SH-SY5Y (cell line): ENCODE results near the gene OXLD1.

ENCODE experiments used
- GATA2 ChIP-seq: IDR thresholded peaks from 2 replicates; pipeline ENCODE4 v1.6.1; 2011; ENCODE audit warnings: mild to moderate bottlenecking, low read depth, low read length
- GATA3 ChIP-seq: IDR thresholded peaks from 2 replicates; pipeline ENCODE4 v1.6.1; 2011; ENCODE audit warnings: low read depth, mild to moderate bottlenecking, low read length, moderate library complexity

The OXLD1 gene

DNA sequence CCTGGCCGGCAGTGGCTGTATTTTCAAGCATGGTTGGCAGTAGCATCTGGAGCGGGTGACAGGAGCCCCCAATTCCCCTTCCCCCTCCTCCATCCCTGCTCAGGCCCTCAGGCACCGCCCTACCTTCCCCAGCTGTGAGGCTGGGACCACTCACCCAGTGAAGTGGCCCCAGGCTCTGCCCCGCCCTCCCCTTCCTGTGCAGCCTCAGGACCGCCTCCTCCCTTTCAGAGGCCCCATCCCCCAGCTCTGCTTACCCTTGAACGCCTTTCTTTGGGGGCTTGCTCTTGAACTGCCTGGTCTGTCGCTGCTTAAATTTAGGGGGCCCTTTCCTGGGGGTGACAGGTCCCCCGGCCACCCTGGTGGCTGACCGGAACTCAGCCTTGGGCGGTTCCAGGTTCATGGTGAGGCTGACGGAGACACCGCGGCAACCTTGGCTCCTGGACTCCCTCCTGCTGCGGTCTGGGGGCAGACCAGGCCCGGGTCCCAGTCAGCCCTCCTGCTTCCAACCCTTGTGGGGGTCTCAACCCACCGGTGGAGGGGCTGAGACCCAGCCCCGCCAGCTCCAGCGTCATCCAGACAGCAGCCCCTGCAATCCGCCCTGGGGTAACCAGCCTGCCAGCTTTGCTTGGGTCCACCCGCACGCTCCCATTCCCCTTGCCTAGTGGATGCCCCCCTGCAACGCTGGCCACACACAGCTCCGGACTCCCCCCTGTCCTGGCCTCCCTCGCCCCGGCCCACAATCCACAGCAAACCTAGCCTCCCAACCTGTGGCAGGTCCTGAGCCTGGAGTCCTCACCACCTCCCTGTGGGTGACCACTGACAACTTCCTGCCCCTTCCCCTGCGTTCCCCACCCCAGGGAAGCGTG, 13.3 kb downstream of the OXLD1 start:
- no peak for TF ChIP-seq GATA3
- no peak for TF ChIP-seq GATA2

DNA sequence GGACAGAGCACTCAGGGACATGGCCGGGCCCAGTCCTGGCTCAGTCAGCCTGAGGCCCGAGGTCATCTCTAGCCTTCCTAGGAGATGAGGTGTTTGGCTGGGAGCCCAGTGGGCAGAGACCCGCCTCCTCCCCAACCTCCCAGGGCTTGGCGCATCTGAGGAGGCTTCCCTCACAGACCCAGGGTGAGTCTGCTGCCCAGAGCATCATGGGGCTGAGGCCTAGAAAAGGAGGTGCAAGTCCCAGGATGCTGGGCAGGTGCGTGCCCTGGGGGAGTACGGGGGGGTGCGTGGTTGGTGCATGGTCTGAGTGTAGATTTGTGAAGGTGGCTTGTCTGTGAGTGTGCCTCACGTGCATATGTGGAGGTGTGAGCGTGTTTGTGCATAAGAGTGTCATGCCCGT, 14.7 kb downstream of the OXLD1 start:
- TF ChIP-seq GATA2: no peak
- no peak for TF ChIP-seq GATA3

DNA sequence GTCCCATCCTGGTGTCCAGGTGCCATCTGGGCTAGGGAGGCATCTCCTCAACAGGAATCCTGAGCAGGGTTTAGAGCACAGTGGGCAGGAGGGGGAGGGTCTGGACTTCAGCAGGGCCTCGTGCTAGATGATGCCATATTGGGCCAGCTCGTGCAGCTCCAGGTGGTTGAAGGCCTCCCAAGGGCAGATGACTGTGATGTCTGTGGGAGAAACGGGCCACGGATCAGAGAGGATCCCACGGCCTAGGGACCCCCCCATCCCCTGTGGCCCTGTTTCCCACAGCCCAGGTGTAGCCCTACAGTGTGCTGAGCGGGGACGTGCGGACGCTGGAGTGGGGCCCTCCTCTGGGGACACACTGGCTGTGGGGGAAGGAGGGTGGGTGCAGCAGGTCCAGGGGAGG, 15.5 kb downstream of the OXLD1 start:
- TF ChIP-seq GATA2: no peak
- no peak for TF ChIP-seq GATA3

DNA sequence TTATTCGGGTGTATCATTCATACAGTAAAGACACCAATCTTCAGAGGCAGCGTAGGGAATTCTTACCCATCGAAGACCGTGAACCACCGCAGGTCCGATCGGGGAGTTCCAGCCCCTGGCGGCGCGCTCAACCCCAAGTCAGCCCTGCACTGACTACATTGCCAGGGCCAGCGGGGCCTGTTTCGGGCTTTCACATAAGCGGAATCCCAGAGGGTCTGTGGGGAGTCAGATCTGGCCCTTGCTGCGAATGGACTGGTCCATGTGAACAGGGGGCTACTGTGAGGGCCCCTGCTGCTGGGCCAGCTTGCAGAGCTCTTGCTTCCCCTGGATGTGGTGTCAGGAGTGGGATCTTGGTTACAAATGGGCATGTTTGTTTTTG, 17.7 kb downstream of the OXLD1 start:
- TF ChIP-seq GATA3: no peak
- TF ChIP-seq GATA2: no peak

DNA sequence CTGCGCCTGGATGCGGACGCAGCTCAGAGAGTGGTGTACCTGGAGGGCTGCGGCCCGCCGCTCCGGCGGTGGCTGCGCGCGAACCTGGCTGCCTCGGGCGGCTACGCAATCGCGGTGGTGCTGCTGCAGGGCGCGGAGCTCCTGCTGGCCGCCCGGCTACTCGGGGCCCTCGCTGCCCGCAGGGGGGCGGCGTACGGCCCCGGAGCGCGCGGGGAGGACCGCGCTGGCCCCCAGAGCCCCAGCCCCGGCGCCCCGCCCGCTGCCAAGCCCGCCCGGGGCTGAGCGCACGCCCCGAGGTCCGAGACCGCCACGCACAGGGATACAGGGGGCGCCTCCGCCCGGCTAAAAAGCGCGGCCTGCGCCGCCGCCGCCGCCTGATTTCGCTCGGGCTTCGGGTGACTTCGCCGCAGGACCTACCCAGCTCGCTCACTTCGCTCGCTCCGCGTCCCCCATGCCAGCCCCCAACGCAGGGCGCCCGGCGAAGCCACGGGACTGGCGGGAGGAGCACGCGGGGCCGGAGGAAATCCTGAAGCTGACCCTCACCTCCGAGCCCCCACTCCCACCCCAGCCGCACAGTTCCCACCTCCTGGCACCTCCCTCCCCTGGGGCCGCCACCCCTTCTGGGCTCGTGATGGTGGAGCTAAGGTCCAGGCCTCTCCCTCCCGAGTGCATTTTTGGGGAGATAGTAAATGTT, 18.2 kb downstream of the OXLD1 start:
- TF ChIP-seq GATA2 (no peak), GATA3 (no peak)

DNA sequence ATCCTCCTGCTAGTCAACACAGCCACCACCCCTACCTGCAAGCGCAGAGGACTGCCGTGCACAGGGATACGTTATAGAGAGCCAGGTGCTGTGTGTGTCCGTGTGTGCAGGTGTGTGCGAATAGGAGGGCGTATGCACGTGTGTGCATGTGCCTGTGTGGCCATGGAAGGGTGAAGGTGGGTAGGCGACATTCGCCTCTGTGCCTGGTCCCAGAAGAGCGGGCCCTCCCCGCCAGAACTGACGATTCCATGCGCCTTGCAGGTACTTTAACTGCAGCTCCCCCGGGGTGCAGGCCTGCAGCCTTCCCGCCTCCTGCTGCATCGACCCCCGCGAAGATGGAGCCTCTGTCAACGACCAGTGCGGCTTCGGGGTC, 18.8 kb downstream of the OXLD1 start:
- TF ChIP-seq GATA3 (no peak), GATA2 (no peak)

DNA sequence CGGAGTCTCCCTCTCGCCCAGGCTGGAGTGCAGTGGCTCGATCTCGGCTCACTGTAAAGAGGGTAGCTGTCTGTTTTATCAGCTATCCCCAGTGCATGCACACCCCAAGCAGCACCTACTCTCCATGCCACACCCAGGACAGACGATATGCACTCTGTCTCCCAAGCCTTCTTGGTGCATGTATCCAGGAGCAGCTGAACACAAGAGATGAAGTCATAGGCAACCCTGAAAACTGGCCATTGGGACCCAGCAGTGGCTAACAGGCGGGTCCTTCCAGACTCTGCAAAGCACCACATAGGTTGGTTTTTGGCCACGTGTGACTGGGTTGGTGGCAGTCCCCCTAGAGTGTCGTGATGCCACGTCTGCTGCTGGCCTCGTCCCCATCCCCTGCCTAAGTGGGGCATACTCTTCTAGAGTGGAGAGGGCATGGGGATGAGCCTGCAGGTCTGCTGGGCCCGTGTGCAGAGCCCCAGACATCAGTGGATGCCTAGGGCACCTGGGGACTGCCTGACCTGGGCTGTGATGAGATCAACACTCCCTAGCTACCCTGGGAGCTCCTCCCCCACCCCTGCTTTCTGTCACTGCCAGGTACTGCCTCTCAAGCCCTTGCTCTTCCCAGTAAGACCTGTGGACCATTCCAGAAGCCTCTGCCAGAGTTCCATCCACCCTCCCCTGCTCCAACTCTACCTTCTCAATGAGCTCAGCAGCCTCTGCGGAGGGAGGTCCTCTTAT, 19.4 kb downstream of the OXLD1 start:
- TF ChIP-seq GATA2: no peak
- TF ChIP-seq GATA3: no peak

DNA sequence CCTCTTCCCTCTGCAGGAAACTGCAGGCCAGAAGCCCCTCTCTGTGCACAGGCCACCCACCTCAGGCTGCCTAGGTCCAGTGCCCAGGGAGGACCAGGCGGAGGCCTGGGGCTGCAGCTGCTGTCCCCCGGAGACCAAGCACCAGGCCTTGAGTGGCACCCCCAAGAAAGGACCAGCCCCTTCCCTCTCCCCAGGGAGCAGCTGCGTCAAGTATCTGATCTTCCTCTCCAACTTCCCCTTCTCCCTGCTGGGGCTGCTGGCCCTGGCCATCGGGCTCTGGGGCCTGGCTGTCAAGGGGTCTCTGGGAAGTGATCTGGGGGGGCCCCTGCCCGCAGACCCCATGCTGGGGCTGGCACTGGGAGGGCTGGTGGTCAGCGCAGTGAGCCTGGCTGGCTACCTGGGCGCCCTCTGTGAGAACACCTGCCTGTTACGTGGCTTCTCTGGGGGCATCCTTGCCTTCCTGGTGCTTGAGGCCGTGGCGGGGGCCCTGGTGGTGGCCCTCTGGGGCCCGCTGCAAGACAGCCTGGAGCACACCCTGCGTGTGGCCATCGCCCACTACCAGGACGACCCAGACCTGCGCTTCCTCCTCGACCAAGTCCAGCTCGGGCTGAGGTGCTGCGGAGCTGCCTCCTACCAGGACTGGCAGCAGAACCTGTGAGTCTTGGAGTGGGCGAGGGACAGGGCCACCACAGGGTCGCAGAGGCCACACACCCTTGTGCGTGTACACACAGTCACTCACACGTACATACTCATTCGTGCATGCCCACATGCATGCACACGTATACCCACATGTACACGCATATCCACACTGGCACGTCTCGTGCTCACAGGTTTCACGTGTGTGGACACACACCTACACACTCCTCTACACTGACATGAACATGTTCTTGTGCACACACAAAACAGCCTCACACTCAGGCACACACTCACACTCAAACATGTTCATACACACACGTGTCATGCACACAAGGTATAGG, 21.1 kb downstream of the OXLD1 start:
- no peak for TF ChIP-seq GATA3
- TF ChIP-seq GATA2: no peak

DNA sequence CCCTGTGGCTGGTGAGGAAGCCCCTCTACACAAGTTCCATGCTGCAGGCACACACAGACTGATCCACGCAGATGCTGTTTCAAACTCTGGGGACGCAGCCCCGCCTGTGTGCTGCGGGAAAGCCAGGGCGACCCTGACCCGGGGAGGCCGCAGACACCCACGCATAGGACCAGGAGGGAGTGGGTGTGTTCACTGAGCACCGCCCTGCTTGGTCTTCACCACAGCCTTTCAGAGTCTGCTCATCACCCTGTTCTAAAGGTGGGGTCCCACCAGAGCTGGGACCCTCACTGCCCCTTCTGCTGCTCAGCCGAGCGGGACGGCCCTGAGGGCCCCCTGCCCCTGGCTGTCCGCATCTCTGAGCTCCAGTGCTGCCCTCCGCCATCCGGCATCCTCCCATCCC, 21.9 kb downstream of the OXLD1 start:
- TF ChIP-seq GATA2 (no peak), GATA3 (no peak)

DNA sequence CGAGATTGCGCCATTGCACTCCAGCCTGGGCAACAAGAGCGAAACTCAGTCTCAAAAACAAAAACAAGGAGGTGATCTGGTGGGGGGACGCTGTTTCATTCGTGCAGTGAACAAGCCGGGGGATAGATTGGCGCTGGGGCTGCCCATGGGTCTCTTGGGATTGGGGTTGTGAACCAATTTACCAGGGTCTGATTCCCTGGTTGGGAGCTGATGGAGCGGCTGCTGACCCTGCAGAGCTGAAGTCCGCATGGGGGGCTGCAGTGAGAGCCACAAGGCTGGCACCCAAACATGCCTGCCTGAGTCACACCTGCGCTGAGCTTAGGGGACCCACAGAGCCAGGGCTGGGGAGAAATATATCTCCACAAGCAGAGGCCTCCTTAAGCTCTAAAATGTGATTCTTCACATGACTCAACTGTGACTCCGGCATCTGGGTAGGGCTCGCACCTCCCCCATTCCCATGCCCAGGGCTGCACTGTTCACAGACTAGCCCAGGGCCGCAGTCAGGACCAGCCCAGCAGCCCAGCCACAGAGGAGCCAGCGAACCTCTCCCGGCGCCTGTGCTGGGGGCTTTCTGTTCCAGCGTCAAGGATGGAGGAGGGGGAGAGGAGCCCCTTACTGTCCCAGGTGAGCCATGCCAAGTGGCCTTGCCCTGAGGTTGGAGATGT, 24.4 kb downstream of the OXLD1 start:
- TF ChIP-seq GATA2 (no peak), GATA3 (no peak)

DNA sequence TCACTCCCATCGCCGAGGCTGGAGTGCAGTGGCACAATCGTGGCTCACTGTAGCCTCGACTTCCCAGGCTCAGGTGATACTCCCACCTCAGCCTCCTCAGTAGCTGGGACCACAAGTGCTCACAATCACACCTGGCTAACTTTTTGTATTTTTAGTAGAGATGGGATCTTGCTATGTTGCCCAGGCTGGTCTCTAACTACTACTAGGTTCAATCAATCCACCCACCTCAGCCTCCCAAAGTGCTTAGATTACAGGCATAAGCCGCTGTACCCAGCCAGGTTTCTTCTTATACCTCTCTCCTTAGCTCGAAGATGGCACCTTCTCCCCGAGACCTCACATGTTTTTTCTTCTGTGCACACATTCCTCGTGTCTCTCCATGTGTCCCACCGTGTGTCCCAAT, 26.4 kb downstream of the OXLD1 start:
- TF ChIP-seq GATA3 (no peak), GATA2 (no peak)

DNA sequence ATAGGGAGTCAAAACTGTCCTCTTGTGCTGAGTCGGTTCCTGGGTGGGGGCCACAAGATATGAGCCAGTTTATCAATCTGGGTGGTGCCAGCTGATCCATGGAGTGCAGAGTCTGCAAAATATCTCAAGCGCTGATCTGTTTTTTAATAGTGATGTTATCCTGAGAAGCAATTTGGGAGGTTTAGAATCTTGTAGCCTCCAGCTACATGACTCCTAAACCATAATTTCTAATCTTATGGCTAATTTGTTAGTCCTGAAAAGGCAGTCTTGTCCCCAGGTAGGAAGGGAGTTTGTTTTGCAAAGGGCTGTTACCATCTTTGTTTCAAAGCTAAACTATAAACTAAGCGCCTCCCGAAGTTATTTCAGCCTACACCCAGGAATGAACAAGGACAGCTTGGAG, 27.7 kb downstream of the OXLD1 start:
- no peak for TF ChIP-seq GATA3
